NCI-H460 (cell line): Measurements from ENCODE around the gene OGN. TPM values are rescaled to one million over a fixed set of nuclear protein-coding genes. Genes with fewer than 3 reads are reported as not detected.

Experiments used
- DNase-seq: peaks from one replicate; pipeline ENCODE4 v3.0.0-alpha.2; 2016; ENCODE audit warnings: low read depth; ENCODE audit errors: extremely low read depth
- total RNA-seq: library from RNA; depleted of rRNA; stranded (reverse); fragments of >200 nt; shearing (Covaris generic); gene quantifications from 2 replicates; pipeline ENCODE4 v1.2.3, GENCODE V29; 2014; rRNA removed

OGN gene
- total RNA-seq, 1 experiment from 2014 or later: not detected

- no peak for DNase-seq
These were observed 54.3 kb downstream of the OGN start for GRCh38 chr9:92349771-92350739.

- DNase-seq: no peak
These were observed 58.8 kb downstream of the OGN start for GRCh38 chr9:92345582-92345981.

GRCh38 chr9:92342825-92343488, 61.4 kb downstream of the OGN start:
- DNase-seq: no peak

GRCh38 chr9:92341578-92341977, 62.8 kb downstream of the OGN start:
- no peak for DNase-seq

- DNase-seq: no peak
These were observed 71.1 kb downstream of the OGN start for GRCh38 chr9:92333282-92333634.

Other genes starting within 250 kb of the OGN start
- 651 and 698 TPM in 2 replicates for gene IARS1, start 110.9 kb downstream of the OGN start, total RNA-seq
- gene NOL8, start 79.2 kb downstream of the OGN start, total RNA-seq: 30.5 and 38.5 TPM in 2 replicates
- gene CENPP, start 78.6 kb downstream of the OGN start, total RNA-seq: 5.1 and 7.4 TPM in 2 replicates
- gene OMD, start 19.9 kb upstream of the OGN start, total RNA-seq: not detected in 2 replicates
- not detected in 2 replicates for gene ASPN, start 77.9 kb upstream of the OGN start, total RNA-seq
- gene ECM2, start 131.4 kb upstream of the OGN start, total RNA-seq: 0.07 TPM in 1 of 2 replicates, not detected in the other